Thyroid gland (tissue), 4 donors: Measurements from ENCODE around the gene IFNLR1.

ENCODE experiments used
- CTCF ChIP-seq, 6 experiments: fragments of 200-600 bp in 3 of 6; fragments of 450-650 bp in 3 of 6; sonication (generic) in 3 of 6; IDR thresholded peaks; one replicate each; pipeline ENCODE4 v1.5.1; 2016 to 2019; ENCODE audit warnings: antibody characterized with exemption in 6 of 6, mild to moderate bottlenecking in 2 of 6, inconsistent platforms in 1 of 6, moderate library complexity in 1 of 6
- POLR2A ChIP-seq, 2 donors: fragments of 450-650 bp; IDR thresholded peaks; one replicate each; pipeline ENCODE4 v1.6.1; 2017; ENCODE audit warnings: antibody characterized with exemption in 2 of 2, mild to moderate bottlenecking in 2 of 2, moderate library complexity in 1 of 2

- TF ChIP-seq CTCF (IDR thresholded peaks at IDR 0.05) (no peak), POLR2A (IDR thresholded peaks at IDR 0.05) (no peak)
Measured at GRCh38 chr1:24185076-24185475, 2.0 kb downstream of the IFNLR1 start.
